Measurements from ENCODE around the gene MCM8. TPM values are rescaled to one million over a fixed set of nuclear protein-coding genes. Genes with fewer than 3 reads are reported as not detected.

The MCM8 gene
- total and polyA plus RNA-seq, 2 experiments from 2014 or later, result 10.6 to 30.4 TPM

- no peaks in the 10 kb centered on the region for H3K79me2 ChIP-seq (replicated peaks; ENCODE audit: insufficient read depth)
- TF ChIP-seq CREB1 (CRISPR knock-in tag; IDR thresholded peaks at IDR 0.05; ENCODE audit: low read depth) (no peak), NANOG (IDR thresholded peaks at IDR 0.05; ENCODE audit: borderline replicate concordance) (no peak), STAT1 (IDR thresholded peaks at IDR 0.05; ENCODE audit: unreplicated experiment) (no peak), POLR2AphosphoS5 (IDR thresholded peaks at IDR 0.05; ENCODE audit: low read depth) (no peak), REST (IDR thresholded peaks at IDR 0.05; ENCODE audit: unreplicated experiment) (no peak), ZNF114 (CRISPR knock-in tag; IDR thresholded peaks at IDR 0.05) (no peak), EZH2phosphoT487 (IDR thresholded peaks at IDR 0.05; ENCODE audit: unreplicated experiment) (no peak), JUNB (IDR thresholded peaks at IDR 0.05; ENCODE audit: unreplicated experiment) (no peak), CTCF (conservative IDR thresholded peaks at IDR 0.05; ENCODE audit: low read depth in 2 of 2) (no peak)
- DNase-seq (ENCODE audit: low spot score) (no peak), ATAC-seq (no peak)
- H3K4me1 ChIP-seq (ENCODE audit: insufficient read depth), result peaks cover 8% of the 10 kb centered on the region
- peaks cover 1% of the 10 kb centered on the region for H3K27me3 Mint-ChIP-seq (ENCODE audit: insufficient read depth, low read depth, poor library complexity)
- no peaks in the 10 kb centered on the region for H4K20me1 ChIP-seq (replicated peaks; ENCODE audit: insufficient read depth)
- H3K27me3 ChIP-seq (ENCODE audit: insufficient read depth), result no peaks in the 10 kb centered on the region
- H3K4me1 Mint-ChIP-seq, result peaks cover 10% of the 10 kb centered on the region
- no peaks in the 10 kb centered on the region for H3F3A ChIP-seq (replicated peaks; ENCODE audit: low read depth)
- no peaks in the 10 kb centered on the region for H3K9me3 Mint-ChIP-seq
- no peak overlapping the region for H3K27ac ChIP-seq (ENCODE audit: low read depth)
- H3K36me3 ChIP-seq (ENCODE audit: insufficient read depth), result no peaks in the 10 kb centered on the region
- H3K9me2 ChIP-seq (ENCODE audit: insufficient read depth), result no peaks in the 10 kb centered on the region
- H3K4me3 ChIP-seq, result no peak overlapping the region
- no peak overlapping the region for H3K4me3 Mint-ChIP-seq
- H2AFZ ChIP-seq, result no peak overlapping the region
- H3K36me3 Mint-ChIP-seq (ENCODE audit: low read depth), result no peaks in the 10 kb centered on the region
- H3K27ac Mint-ChIP-seq, result no peak overlapping the region
- no peak overlapping the region for H3K4me2 ChIP-seq
Observed at GRCh38 chr20:5923493-5923892, 27.0 kb upstream of the MCM8 start.

- Mint-ChIP-seq H3K27ac (no peak overlapping the region), H3K36me3 (ENCODE audit: low read depth) (no peaks in the 10 kb centered on the region)
- H3K27ac ChIP-seq (ENCODE audit: low read depth), result no peak overlapping the region
- TF ChIP-seq ZNF114 (CRISPR knock-in tag; IDR thresholded peaks at IDR 0.05), result no peak
- no peak for TF ChIP-seq ZNF462 (CRISPR knock-in tag; IDR thresholded peaks at IDR 0.05)
- no peak for TF ChIP-seq ZNF331 (CRISPR knock-in tag; IDR thresholded peaks at IDR 0.05; ENCODE audit: low read depth)
- no peak for TF ChIP-seq CREB1 (CRISPR knock-in tag; IDR thresholded peaks at IDR 0.05; ENCODE audit: low read depth)
- no peak for TF ChIP-seq POLR2AphosphoS5 (IDR thresholded peaks at IDR 0.05; ENCODE audit: low read depth)
- no peak for TF ChIP-seq STAT1 (IDR thresholded peaks at IDR 0.05; ENCODE audit: unreplicated experiment)
- no peak for TF ChIP-seq JUNB (IDR thresholded peaks at IDR 0.05; ENCODE audit: unreplicated experiment)
Observed at GRCh38 chr20:5925551-5925950, 24.9 kb upstream of the MCM8 start.

More at GRCh38 chr20:5925551-5925950, 24.9 kb upstream of the MCM8 start:
- Histone ChIP-seq H3K79me2 (replicated peaks; ENCODE audit: insufficient read depth) (no peaks in the 10 kb centered on the region), H3K9me2 (ENCODE audit: insufficient read depth) (no peaks in the 10 kb centered on the region), H3K27me3 (ENCODE audit: insufficient read depth) (no peaks in the 10 kb centered on the region), H3F3A (replicated peaks; ENCODE audit: low read depth) (no peaks in the 10 kb centered on the region), H3K4me1 (ENCODE audit: insufficient read depth) (no peaks in the 10 kb centered on the region), H3K4me3 (no peak overlapping the region), H4K20me1 (replicated peaks; ENCODE audit: insufficient read depth) (no peaks in the 10 kb centered on the region), H3K36me3 (ENCODE audit: insufficient read depth) (no peaks in the 10 kb centered on the region), H2AFZ (no peak overlapping the region), H3K4me2 (no peak overlapping the region)
- no peaks in the 10 kb centered on the region for H3K4me1 Mint-ChIP-seq
- ATAC-seq (no peak), DNase-seq (ENCODE audit: low spot score) (no peak)
- no peaks in the 10 kb centered on the region for H3K9me3 Mint-ChIP-seq
- peaks cover 1% of the 10 kb centered on the region for H3K27me3 Mint-ChIP-seq (ENCODE audit: insufficient read depth, low read depth, poor library complexity)
- no peak overlapping the region for H3K4me3 Mint-ChIP-seq

All from GM23338 (cell line).